Thyroid gland (tissue), 4 donors: Measurements from ENCODE around the gene ABCG8.

ENCODE experiments used
- CTCF ChIP-seq, 6 experiments: fragments of 200-600 bp in 3 of 6; fragments of 450-650 bp in 3 of 6; sonication (generic) in 3 of 6; IDR thresholded peaks; one replicate each; pipeline ENCODE4 v1.5.1; 2016 to 2019; ENCODE audit warnings: antibody characterized with exemption in 6 of 6, mild to moderate bottlenecking in 2 of 6, inconsistent platforms in 1 of 6, moderate library complexity in 1 of 6
- POLR2A ChIP-seq, 2 donors: fragments of 450-650 bp; IDR thresholded peaks; one replicate each; pipeline ENCODE4 v1.6.1; 2017; ENCODE audit warnings: antibody characterized with exemption in 2 of 2, mild to moderate bottlenecking in 2 of 2, moderate library complexity in 1 of 2

GRCh38 chr2:43899589-43899988 lies 60.8 kb downstream of the ABCG8 start:
- TF ChIP-seq CTCF (IDR thresholded peaks at IDR 0.05) (no peak), POLR2A (IDR thresholded peaks at IDR 0.05) (no peak)
